C4-2B (cell line): Measurements from ENCODE around the gene FAM110D.

Source experiments
- CTCF ChIP-seq: fragments of 450-650 bp; conservative IDR thresholded peaks from 2 replicates; pipeline ENCODE4 v1.5.1; 2017; ENCODE audit warnings: mild to moderate bottlenecking
- ZFX ChIP-seq: fragments of 450-650 bp; IDR thresholded peaks from 2 replicates; pipeline ENCODE4 v1.6.1; 2017

- TF ChIP-seq CTCF (no peak), ZFX (no peak)
Observed at GRCh38 chr1:26160527-26161414, 1.9 kb downstream of the FAM110D start.
